SK-N-SH treated with all-trans-retinoic acid at 6 μM for 48 hours (cell line): Measurements from ENCODE around the gene ADGRV1.

Experiments used
- ARNTL ChIP-seq: fragments of 450-650 bp; formaldehyde crosslinking; IDR thresholded peaks from 2 replicates; pipeline ENCODE4 v1.5.0; 2020; ENCODE audit warnings: low read depth, mild to moderate bottlenecking, moderate library complexity, borderline replicate concordance
- ESRRG ChIP-seq: fragments of 250-450 bp; sonication (Bioruptor Pico); IDR thresholded peaks from 2 replicates; pipeline ENCODE4 v1.6.1; 2021; ENCODE audit warnings: mild to moderate bottlenecking
- SNAI2 ChIP-seq: fragments of 250-450 bp; sonication (Bioruptor Pico); IDR thresholded peaks from 2 replicates; pipeline ENCODE4 v1.5.0; 2020; ENCODE audit warnings: mild to moderate bottlenecking, moderate library complexity
- ZFP30 ChIP-seq: fragments of 450-650 bp; formaldehyde crosslinking; IDR thresholded peaks from 2 replicates; pipeline ENCODE4 v1.5.0; 2022; ENCODE audit warnings: mild to moderate bottlenecking, moderate library complexity
- TF ChIP-seq, protein P1 (sequence below): fragments of 250-450 bp; sonication (Bioruptor Pico); IDR thresholded peaks from 2 replicates; pipeline ENCODE4 v1.8.0; 2020; ENCODE audit warnings: mild to moderate bottlenecking, moderate library complexity, borderline replicate concordance

- TF ChIP-seq SNAI2 (CRISPR knock-in tag): no peak
- TF ChIP-seq ESRRG: no peak
- no peak for TF ChIP-seq ZFP30 (CRISPR knock-in tag)
- no peak for TF ChIP-seq ARNTL (CRISPR knock-in tag)
- TF ChIP-seq, protein P1, sequence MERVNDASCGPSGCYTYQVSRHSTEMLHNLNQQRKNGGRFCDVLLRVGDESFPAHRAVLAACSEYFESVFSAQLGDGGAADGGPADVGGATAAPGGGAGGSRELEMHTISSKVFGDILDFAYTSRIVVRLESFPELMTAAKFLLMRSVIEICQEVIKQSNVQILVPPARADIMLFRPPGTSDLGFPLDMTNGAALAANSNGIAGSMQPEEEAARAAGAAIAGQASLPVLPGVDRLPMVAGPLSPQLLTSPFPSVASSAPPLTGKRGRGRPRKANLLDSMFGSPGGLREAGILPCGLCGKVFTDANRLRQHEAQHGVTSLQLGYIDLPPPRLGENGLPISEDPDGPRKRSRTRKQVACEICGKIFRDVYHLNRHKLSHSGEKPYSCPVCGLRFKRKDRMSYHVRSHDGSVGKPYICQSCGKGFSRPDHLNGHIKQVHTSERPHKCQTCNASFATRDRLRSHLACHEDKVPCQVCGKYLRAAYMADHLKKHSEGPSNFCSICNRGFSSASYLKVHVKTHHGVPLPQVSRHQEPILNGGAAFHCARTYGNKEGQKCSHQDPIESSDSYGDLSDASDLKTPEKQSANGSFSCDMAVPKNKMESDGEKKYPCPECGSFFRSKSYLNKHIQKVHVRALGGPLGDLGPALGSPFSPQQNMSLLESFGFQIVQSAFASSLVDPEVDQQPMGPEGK (CRISPR knock-in tag): no peak
These were observed 483.8 kb downstream of the ADGRV1 start for GRCh38 chr5:91042247-91042935.
